HG03066 (cell line): ENCODE data around the gene CCDC144A.
"Not testable (repeated sequence)": the region's sequence is repeated elsewhere in the genome, so short reads cannot be mapped to it uniquely, and the experiment has no call there.

Experiments used
- ATAC-seq: cut with Tn5 transposase; IDR thresholded peaks from one replicate; pipeline ENCODE4 v1.9.1; 2021; ENCODE audit warnings: low read depth; ENCODE audit not compliant: unreplicated experiment

The CCDC144A gene

GRCh38 chr17:16818821-16819683 lies 129.0 kb downstream of the CCDC144A start:
- no peak for ATAC-seq

DNA sequence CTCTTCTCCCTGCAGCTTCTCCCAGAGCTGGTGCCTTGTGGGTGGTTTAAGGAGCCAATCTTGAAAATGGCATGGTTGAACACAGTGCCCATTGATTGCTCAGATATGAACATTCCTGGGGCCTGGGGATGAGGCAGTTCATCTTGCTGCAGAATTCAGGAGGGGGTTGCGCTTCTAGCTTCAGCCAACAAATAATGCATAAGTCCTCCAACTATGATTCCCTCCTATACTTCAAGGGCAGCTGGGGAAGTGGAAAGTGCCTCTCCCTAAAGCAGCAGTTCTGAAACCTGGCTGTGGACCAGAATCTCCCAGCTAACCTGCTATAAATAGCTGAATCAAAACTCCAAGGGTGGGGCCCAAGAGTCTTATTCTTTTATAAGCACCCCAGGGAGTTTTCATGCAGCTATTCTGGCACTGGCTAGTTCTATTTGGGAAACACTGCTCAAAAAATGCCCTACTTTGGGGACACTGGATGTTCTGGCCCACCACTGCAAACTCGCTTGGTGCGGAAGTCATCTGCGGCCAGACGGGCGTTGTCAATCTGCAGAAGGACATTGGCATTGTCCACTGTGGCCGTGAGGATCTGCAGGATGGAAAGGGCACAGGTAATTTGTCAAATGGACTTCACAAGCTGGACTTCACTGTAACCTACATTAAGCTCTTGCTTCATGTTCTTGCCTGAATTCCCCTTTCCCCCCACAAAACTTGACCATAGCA lies 130.3 kb downstream of the CCDC144A start:
- ATAC-seq, result no peak

DNA sequence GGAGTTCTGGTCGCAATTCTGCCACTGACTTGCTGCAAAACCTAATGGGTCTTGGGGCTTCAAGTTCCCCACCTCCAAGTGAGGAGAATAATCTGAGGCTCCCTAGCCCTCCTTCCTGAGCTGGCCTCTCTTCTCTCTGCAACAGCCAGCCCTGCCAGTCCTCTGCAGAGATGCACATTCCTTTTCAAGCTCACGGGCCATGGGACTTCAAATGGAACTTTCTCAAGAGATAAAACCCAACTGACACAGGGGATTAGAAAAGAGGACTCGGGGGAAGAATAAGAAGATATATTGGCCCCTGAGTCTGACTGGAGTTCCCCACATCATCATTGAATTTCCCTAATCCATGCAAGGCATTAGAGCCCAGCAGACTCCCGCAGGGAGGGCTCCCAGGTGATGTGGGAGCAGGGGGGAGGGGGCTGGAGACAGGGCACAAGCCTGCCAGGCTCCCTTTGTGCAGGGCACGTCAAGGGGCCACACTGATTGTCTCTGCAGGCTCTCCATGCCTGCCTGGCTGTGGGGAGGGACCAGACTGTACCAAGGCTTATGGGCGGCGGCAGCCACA lies 131.0 kb downstream of the CCDC144A start:
- no peak for ATAC-seq

GRCh38 chr17:16822133-16822532 lies 132.1 kb downstream of the CCDC144A start:
- ATAC-seq, result not testable (repeated sequence)

DNA sequence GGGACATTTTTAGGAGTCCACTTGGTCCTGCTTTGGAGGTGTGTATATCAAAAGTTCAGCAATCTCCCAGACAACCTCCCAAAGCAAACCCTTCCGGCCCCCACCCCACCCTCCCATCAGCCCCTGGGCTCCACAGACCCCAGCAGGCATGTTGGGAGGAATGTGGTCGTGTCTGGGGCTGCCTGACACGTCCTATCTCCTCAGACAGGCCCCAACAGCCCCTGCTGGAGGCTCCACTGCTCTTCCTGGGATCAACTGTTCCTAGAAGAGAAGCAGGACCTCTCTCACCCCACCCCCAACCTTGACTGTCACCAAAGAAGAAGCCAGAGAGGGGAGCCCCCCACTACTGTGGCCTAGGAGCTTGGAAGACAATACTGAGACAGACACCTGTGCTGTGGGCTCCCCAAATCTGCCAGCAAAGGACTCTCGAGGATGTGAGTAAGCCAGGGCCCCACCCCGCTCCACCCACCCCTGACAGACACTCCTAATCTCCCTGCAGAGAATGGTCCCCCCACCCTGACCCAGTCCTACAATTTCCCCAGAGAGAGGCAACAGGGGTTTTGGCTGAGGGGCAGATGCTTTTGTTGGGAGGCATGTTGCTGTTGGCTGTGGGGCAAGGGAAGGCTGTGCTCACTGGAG lies 133.8 kb downstream of the CCDC144A start:
- ATAC-seq, result not testable (repeated sequence)
